ENCODE measurements around the gene SRGAP1. TPM values are rescaled to one million over a fixed set of nuclear protein-coding genes. Genes with fewer than 3 reads are reported as not detected.

The SRGAP1 gene
- total RNA-seq, 1 experiment from 2014 or later = 0.97 TPM

- H3K4me3 ChIP-seq (ENCODE audit: insufficient read depth, low read depth, low read length) = no peak overlapping the region
- no peak for DNase-seq
- H3K36me3 ChIP-seq (replicated peaks; ENCODE audit: control insufficient read depth, insufficient read depth, low read length) = no peaks in the 10 kb centered on the region
- H3K27me3 ChIP-seq (ENCODE audit: control insufficient read depth, insufficient read depth, low read length) = no peaks in the 10 kb centered on the region
These were observed 53.4 kb downstream of the SRGAP1 start for GRCh38 chr12:63897931-63898330.

GRCh38 chr12:63898764-63899337 lies 54.4 kb downstream of the SRGAP1 start:
- Histone ChIP-seq H3K36me3 (replicated peaks; ENCODE audit: control insufficient read depth, insufficient read depth, low read length) (no peaks in the 10 kb centered on the region), H3K27me3 (ENCODE audit: control insufficient read depth, insufficient read depth, low read length) (no peaks in the 10 kb centered on the region), H3K4me3 (ENCODE audit: insufficient read depth, low read depth, low read length) (no peak overlapping the region)
- DNase-seq = no peak

- Histone ChIP-seq H3K27me3 (ENCODE audit: control insufficient read depth, insufficient read depth, low read length) (no peaks in the 10 kb centered on the region), H3K36me3 (replicated peaks; ENCODE audit: control insufficient read depth, insufficient read depth, low read length) (no peaks in the 10 kb centered on the region), H3K4me3 (ENCODE audit: insufficient read depth, low read depth, low read length) (no peak overlapping the region)
- no peak for DNase-seq
These were observed 54.9 kb downstream of the SRGAP1 start for GRCh38 chr12:63899396-63899795.

- H3K27me3 ChIP-seq (ENCODE audit: control insufficient read depth, insufficient read depth, low read length) = no peaks in the 10 kb centered on the region
- no peak for DNase-seq
- H3K4me3 ChIP-seq (ENCODE audit: insufficient read depth, low read depth, low read length) = no peak overlapping the region
- H3K36me3 ChIP-seq (replicated peaks; ENCODE audit: control insufficient read depth, insufficient read depth, low read length) = no peaks in the 10 kb centered on the region
These were observed 56.7 kb downstream of the SRGAP1 start for GRCh38 chr12:63900922-63901793.

- no peak overlapping the region for H3K4me3 ChIP-seq (ENCODE audit: insufficient read depth, low read depth, low read length)
- H3K27me3 ChIP-seq (ENCODE audit: control insufficient read depth, insufficient read depth, low read length) = no peaks in the 10 kb centered on the region
- no peak for DNase-seq
- no peaks in the 10 kb centered on the region for H3K36me3 ChIP-seq (replicated peaks; ENCODE audit: control insufficient read depth, insufficient read depth, low read length)
These were observed 60.2 kb downstream of the SRGAP1 start for GRCh38 chr12:63904653-63905052.

- H3K36me3 ChIP-seq (replicated peaks; ENCODE audit: control insufficient read depth, insufficient read depth, low read length) = no peaks in the 10 kb centered on the region
- H3K27me3 ChIP-seq (ENCODE audit: control insufficient read depth, insufficient read depth, low read length) = no peaks in the 10 kb centered on the region
- H3K4me3 ChIP-seq (ENCODE audit: insufficient read depth, low read depth, low read length) = no peak overlapping the region
- no peak for DNase-seq
These were observed 61.0 kb downstream of the SRGAP1 start for GRCh38 chr12:63905544-63905943.

GRCh38 chr12:63906876-63907275 lies 62.4 kb downstream of the SRGAP1 start:
- no peak overlapping the region for H3K4me3 ChIP-seq (ENCODE audit: insufficient read depth, low read depth, low read length)
- DNase-seq = no peak

GRCh38 chr12:63907561-63907960 lies 63.1 kb downstream of the SRGAP1 start:
- no peak for DNase-seq
- H3K27me3 ChIP-seq (ENCODE audit: control insufficient read depth, insufficient read depth, low read length) = no peaks in the 10 kb centered on the region
- no peak overlapping the region for H3K4me3 ChIP-seq (ENCODE audit: insufficient read depth, low read depth, low read length)
- H3K36me3 ChIP-seq (replicated peaks; ENCODE audit: control insufficient read depth, insufficient read depth, low read length) = no peaks in the 10 kb centered on the region

More at GRCh38 chr12:63906876-63907275, 62.4 kb downstream of the SRGAP1 start:
- Histone ChIP-seq H3K27me3 (ENCODE audit: control insufficient read depth, insufficient read depth, low read length) (no peaks in the 10 kb centered on the region), H3K36me3 (replicated peaks; ENCODE audit: control insufficient read depth, insufficient read depth, low read length) (no peaks in the 10 kb centered on the region)

- H3K27me3 ChIP-seq (ENCODE audit: control insufficient read depth, insufficient read depth, low read length) = no peaks in the 10 kb centered on the region
- H3K36me3 ChIP-seq (replicated peaks; ENCODE audit: control insufficient read depth, insufficient read depth, low read length) = no peaks in the 10 kb centered on the region
- DNase-seq = no peak
- no peak overlapping the region for H3K4me3 ChIP-seq (ENCODE audit: insufficient read depth, low read depth, low read length)
These were observed 65.2 kb downstream of the SRGAP1 start for GRCh38 chr12:63909746-63910145.

GRCh38 chr12:63911341-63911740 lies 66.8 kb downstream of the SRGAP1 start:
- no peak overlapping the region for H3K4me3 ChIP-seq (ENCODE audit: insufficient read depth, low read depth, low read length)
- H3K36me3 ChIP-seq (replicated peaks; ENCODE audit: control insufficient read depth, insufficient read depth, low read length) = no peaks in the 10 kb centered on the region
- DNase-seq = no peak
- no peaks in the 10 kb centered on the region for H3K27me3 ChIP-seq (ENCODE audit: control insufficient read depth, insufficient read depth, low read length)

- H3K27me3 ChIP-seq (ENCODE audit: control insufficient read depth, insufficient read depth, low read length) = no peaks in the 10 kb centered on the region
- no peaks in the 10 kb centered on the region for H3K36me3 ChIP-seq (replicated peaks; ENCODE audit: control insufficient read depth, insufficient read depth, low read length)
- no peak for DNase-seq
- no peak overlapping the region for H3K4me3 ChIP-seq (ENCODE audit: insufficient read depth, low read depth, low read length)
These were observed 68.2 kb downstream of the SRGAP1 start for GRCh38 chr12:63912651-63913050.

- Histone ChIP-seq H3K36me3 (replicated peaks; ENCODE audit: control insufficient read depth, insufficient read depth, low read length) (no peaks in the 10 kb centered on the region), H3K27me3 (ENCODE audit: control insufficient read depth, insufficient read depth, low read length) (no peaks in the 10 kb centered on the region), H3K4me3 (ENCODE audit: insufficient read depth, low read depth, low read length) (no peak overlapping the region)
- DNase-seq = no peak
These were observed 69.4 kb downstream of the SRGAP1 start for GRCh38 chr12:63913929-63914328.

- Histone ChIP-seq H3K36me3 (replicated peaks; ENCODE audit: control insufficient read depth, insufficient read depth, low read length) (no peaks in the 10 kb centered on the region), H3K27me3 (ENCODE audit: control insufficient read depth, insufficient read depth, low read length) (no peaks in the 10 kb centered on the region), H3K4me3 (ENCODE audit: insufficient read depth, low read depth, low read length) (no peak overlapping the region)
- no peak for DNase-seq
These were observed 70.8 kb downstream of the SRGAP1 start for GRCh38 chr12:63915105-63915800.

GRCh38 chr12:63916561-63917476 lies 72.3 kb downstream of the SRGAP1 start:
- Histone ChIP-seq H3K27me3 (ENCODE audit: control insufficient read depth, insufficient read depth, low read length) (no peaks in the 10 kb centered on the region), H3K36me3 (replicated peaks; ENCODE audit: control insufficient read depth, insufficient read depth, low read length) (no peaks in the 10 kb centered on the region), H3K4me3 (ENCODE audit: insufficient read depth, low read depth, low read length) (no peak overlapping the region)
- DNase-seq = no peak

Measured in H7 (cell line).